A549 (cell line): ENCODE results near the gene RUSC1. TPM values are rescaled to one million over a fixed set of nuclear protein-coding genes. Genes with fewer than 3 reads are reported as not detected.

Experiments used
- ATAC-seq, 2 experiments: fragments of 200-7000 bp in 1 of 2; fragments of >200 bp in 1 of 2; cut with Nextera tagmentation in 1 of 2; cut with Tn5 transposase in 1 of 2; 3 replicates each; pipeline versions ENCODE4 v1.8.0 to v1.9.1; 2018 to 2020; ENCODE audit warnings: mild to moderate bottlenecking in 1 of 2, moderate library complexity in 1 of 2
- CTCF ChIA-PET: fragments of 300-600 bp; sonication (Branson Sonifier 250); formaldehyde crosslinking; extraction: SDS; loops from one replicate; lab custom pipeline; 2021; ENCODE audit warnings: antibody characterized with exemption, inconsistent platforms; lab: Yijun Ruan, JAX
- POLR2A ChIA-PET: fragments of 350-600 bp; formaldehyde crosslinking; extraction: SDS; loops from one replicate; lab custom pipeline; 2021; ENCODE audit warnings: antibody characterized with exemption, inconsistent platforms; lab: Yijun Ruan, JAX
- DNase-seq, 2 experiments: peaks; one replicate each; pipeline versions ENCODE4 v3.0.0 to v3.0.0-alpha.2; 2011 to 2016; ENCODE audit warnings: low read depth in 1 of 2, low spot score in 1 of 2
- FAIRE-seq: peaks from 2 replicates; lab custom pipeline; 2011; peaks lifted over from hg19 to GRCh38; lab: Jason Lieb, UNC
- H3K27ac ChIP-seq, 2 experiments: fragments of >200 bp; sonication (Bioruptor Twin); formaldehyde crosslinking; 3 replicates each; pipeline ENCODE4 v1.5.1; 2016 to 2017
- H3K4me1 ChIP-seq: fragments of >200 bp; sonication (Bioruptor Twin); formaldehyde crosslinking; 3 replicates; pipeline ENCODE4 v1.6.1; 2016
- H3K4me2 ChIP-seq: fragments of >200 bp; sonication (Bioruptor Twin); formaldehyde crosslinking; 3 replicates; pipeline ENCODE4 v1.6.1; 2016
- H3K4me3 ChIP-seq: fragments of >200 bp; sonication (Bioruptor Twin); formaldehyde crosslinking; 3 replicates; pipeline ENCODE4 v1.5.1; 2016
- H3K9me3 ChIP-seq: fragments of >200 bp; sonication (Bioruptor Twin); formaldehyde crosslinking; 3 replicates; pipeline ENCODE4 v1.6.1; 2016
- ATOH8 ChIP-seq: fragments of 250-450 bp; sonication (Bioruptor Pico); IDR thresholded peaks from 2 replicates; pipeline ENCODE4 v1.5.0; 2020; ENCODE audit warnings: low read depth, mild to moderate bottlenecking, moderate library complexity
- CEBPB ChIP-seq, 2 experiments: fragments of >200 bp in 1 of 2; sonication (Bioruptor Twin) in 1 of 2; formaldehyde crosslinking in 1 of 2; IDR thresholded peaks; 2 replicates each; pipeline ENCODE4 v1.6.1; 2012 to 2016
- ELK1 ChIP-seq: fragments of 150-350 bp; IDR thresholded peaks from 2 replicates; pipeline ENCODE4 v1.6.1; 2014; ENCODE audit warnings: low read depth, mild to moderate bottlenecking, low read length
- EP300 ChIP-seq, 2 experiments: fragments of >200 bp; sonication (Bioruptor Twin); formaldehyde crosslinking; IDR thresholded peaks; 2 replicates in 1 of 2; 3 replicates in 1 of 2; pipeline ENCODE4 v1.6.1; 2016 to 2017
- GATA3 ChIP-seq: IDR thresholded peaks from 2 replicates; pipeline ENCODE4 v1.6.1; 2012; ENCODE audit warnings: borderline replicate concordance
- HDAC2 ChIP-seq: fragments of 200-600 bp; sonication (generic); IDR thresholded peaks from 2 replicates; pipeline ENCODE4 v1.6.1; 2016
- HES2 ChIP-seq: fragments of >200 bp; sonication (Bioruptor Twin); formaldehyde crosslinking; IDR thresholded peaks from 2 replicates; pipeline ENCODE4 v1.6.1; 2016
- HOXA7 ChIP-seq: fragments of 250-450 bp; sonication (Bioruptor Pico); IDR thresholded peaks from 2 replicates; pipeline ENCODE4 v1.5.0; 2020; ENCODE audit warnings: mild to moderate bottlenecking, moderate library complexity
- JUN ChIP-seq, 2 experiments: fragments of >200 bp; sonication (Bioruptor Twin); formaldehyde crosslinking; IDR thresholded peaks; 2 replicates in 1 of 2; 3 replicates in 1 of 2; pipeline ENCODE4 v1.6.1; 2016 to 2017
- KDM1A ChIP-seq: fragments of 200-600 bp; sonication (generic); IDR thresholded peaks from 2 replicates; pipeline ENCODE4 v1.6.1; 2016; ENCODE audit warnings: low read depth, mild to moderate bottlenecking
- KDM5A ChIP-seq: fragments of 200-600 bp; sonication (generic); IDR thresholded peaks from 2 replicates; pipeline ENCODE4 v1.6.1; 2016; ENCODE audit warnings: antibody characterized with exemption, mild to moderate bottlenecking
- MAFK ChIP-seq: fragments of 450-650 bp; IDR thresholded peaks from 2 replicates; pipeline ENCODE4 v1.6.1; 2014; ENCODE audit not compliant: partially characterized antibody
- NPAS2 ChIP-seq: fragments of 250-450 bp; sonication (Bioruptor Pico); IDR thresholded peaks from 2 replicates; pipeline ENCODE4 v1.8.0; 2022; ENCODE audit warnings: mild to moderate bottlenecking, moderate library complexity, borderline replicate concordance
- PBX3 ChIP-seq: IDR thresholded peaks from 2 replicates; pipeline ENCODE4 v1.6.1; 2012
- POLR2A ChIP-seq: IDR thresholded peaks from 2 replicates; pipeline ENCODE4 v1.6.1; 2012; ENCODE audit warnings: mild to moderate bottlenecking, low read length
- REST ChIP-seq: fragments of 200-600 bp; sonication (generic); IDR thresholded peaks from 2 replicates; pipeline ENCODE4 v1.6.1; 2016; ENCODE audit warnings: antibody characterized with exemption, mild to moderate bottlenecking, moderate library complexity
- TFCP2L1 ChIP-seq: fragments of 250-450 bp; sonication (Bioruptor Pico); IDR thresholded peaks from 2 replicates; pipeline ENCODE4 v1.5.0; 2021; ENCODE audit warnings: mild to moderate bottlenecking
- TP53 ChIP-seq: fragments of 250-450 bp; sonication (Bioruptor Pico); IDR thresholded peaks from 2 replicates; pipeline ENCODE4 v1.5.0; 2021; ENCODE audit warnings: mild to moderate bottlenecking, moderate library complexity
- WGBS: methylation state at CpG from one replicate; pipeline ENCODE4 v1.1.6; 2017; ENCODE audit errors: missing lambda C conversion rate; 5-methylcytosine and 5-hydroxymethylcytosine counted together
- polyA plus RNA-seq, 4 experiments: library from polyadenylated mRNA; depleted of rRNA in 3 of 4; stranded (reverse); fragments of >200 nt; fragmentation: RNase III in 1 of 4; extraction: RNeasy Plus Mini Kit Qiagen cat#74134 plus additional on column Dnase treatment in 1 of 4; gene quantifications; 2 replicates in 3 of 4; 3 replicates in 1 of 4; pipeline ENCODE4 v1.2.3, GENCODE V29; 2011 to 2017
- TF ChIP-seq, protein P1 (sequence below): IDR thresholded peaks from 2 replicates; pipeline ENCODE4 v1.6.1; 2012; ENCODE audit warnings: low read depth, borderline replicate concordance
- TF ChIP-seq, protein P2 (sequence below): IDR thresholded peaks from 2 replicates; pipeline ENCODE4 v1.6.1; 2012

Gene RUSC1
- polyA plus RNA-seq, 2 of the 4 experiments (the other 2 are of a cell fraction): 27.8 to 32.2 TPM

DNA sequence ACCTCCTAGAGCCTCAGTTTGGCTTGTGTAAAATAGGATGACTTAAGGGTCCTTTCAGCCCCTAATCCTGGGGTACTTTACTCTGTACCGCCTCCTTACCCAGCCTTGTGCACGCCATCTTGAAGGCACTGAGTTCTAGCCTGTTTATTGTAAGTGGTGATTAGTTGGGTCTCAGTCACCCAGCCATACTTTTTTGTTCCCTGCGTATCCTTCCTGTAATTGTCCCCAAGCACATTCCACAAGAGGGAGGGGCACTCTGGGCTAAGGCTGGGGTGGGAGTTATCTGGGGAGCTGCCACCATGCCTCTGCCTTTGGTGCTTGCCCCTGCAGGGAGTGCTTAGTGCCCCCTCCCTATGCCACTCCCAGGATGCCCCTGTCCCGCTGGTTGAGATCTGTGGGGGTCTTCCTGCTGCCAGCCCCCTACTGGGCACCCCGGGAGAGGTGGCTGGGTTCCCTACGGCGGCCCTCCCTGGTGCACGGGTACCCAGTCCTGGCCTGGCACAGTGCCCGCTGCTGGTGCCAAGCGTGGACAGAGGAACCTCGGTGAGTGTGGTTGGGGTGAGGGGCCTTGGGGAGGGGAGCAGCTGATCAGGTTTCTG is 11.2 kb upstream of the RUSC1 start:
- 15% methylated on average over 9 of the region's 11 CpGs for WGBS
- POLR2A ChIA-PET: interaction anchor here (0.6 kb wide), 1 partner anchor 100 kb away, joined by 3 read pairs; no protein-coding TSS in a partner anchor
- FAIRE-seq: no peak
- peak; percentile 16 to 27; a peak in 4 of 6 replicates for ATAC-seq
- Histone ChIP-seq H3K4me2 (peak overlapping the region; percentile 100), H3K9me3 (no peaks in the 10 kb centered on the region), H3K27ac (peak overlapping the region; percentile 93 to 95), H3K4me3 (peak overlapping the region; percentile 97), H3K4me1 (peaks cover 27% of the 10 kb centered on the region)
- peak in 1 of 2 experiments; percentile 33 for DNase-seq
- CTCF ChIA-PET: interaction anchor here (0.6 to 5.9 kb wide), 3 partner anchors 13 to 59 kb away, joined by 3 to 41 read pairs (median 14); no protein-coding TSS in a partner anchor
- TF ChIP-seq JUN (IDR thresholded peaks at IDR 0.05) (0 out of 5 replicates have a peak, but pooled peaks of 1 of the 2 experiments have one; percentile 20), PBX3 (no peak)

GRCh38 chr1:155313261-155313660 is 7.4 kb upstream of the RUSC1 start:
- ATAC-seq: no peak
- H3K4me3 ChIP-seq: no peak overlapping the region
- FAIRE-seq: no peak
- no peak overlapping the region for H3K27ac ChIP-seq
- TF ChIP-seq HOXA7 (no peak), HES2 (no peak), GATA3 (no peak), HDAC2 (no peak), ELK1 (no peak), KDM1A (no peak), MAFK (no peak), POLR2A (no peak), NPAS2 (no peak), REST (no peak), EP300 (IDR thresholded peaks at IDR 0.05) (no peak), TFCP2L1 (CRISPR knock-in tag) (no peak)
- TF ChIP-seq, protein P1, sequence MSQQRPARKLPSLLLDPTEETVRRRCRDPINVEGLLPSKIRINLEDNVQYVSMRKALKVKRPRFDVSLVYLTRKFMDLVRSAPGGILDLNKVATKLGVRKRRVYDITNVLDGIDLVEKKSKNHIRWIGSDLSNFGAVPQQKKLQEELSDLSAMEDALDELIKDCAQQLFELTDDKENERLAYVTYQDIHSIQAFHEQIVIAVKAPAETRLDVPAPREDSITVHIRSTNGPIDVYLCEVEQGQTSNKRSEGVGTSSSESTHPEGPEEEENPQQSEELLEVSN: no peak
- TF ChIP-seq, all 56 proteins: peak for 0
- H3K4me1 ChIP-seq: peaks cover 7% of the 10 kb centered on the region; the same call in 2 of the 3 replicates
- ChIA-PET CTCF (interaction anchor here (1.0 to 5.9 kb wide), 6 partner anchors 9 to 63 kb away, joined by 3 to 41 read pairs (median 4); partner anchors contain the start of gene PKLR), POLR2A (interaction anchor here (0.6 kb wide), 1 partner anchor 41 kb away, joined by 4 read pairs; no protein-coding TSS in a partner anchor)
- no peak for DNase-seq
- H3K9me3 ChIP-seq: no peaks in the 10 kb centered on the region
- no peak overlapping the region for H3K4me2 ChIP-seq
- 91% methylated on average over 8 of the region's 8 CpGs for WGBS

- Histone ChIP-seq H3K9me3 (no peaks in the 10 kb centered on the region), H3K4me3 (no peak overlapping the region), H3K27ac (no peak overlapping the region), H3K4me2 (no peak overlapping the region), H3K4me1 (peaks cover 4% of the 10 kb centered on the region)
- FAIRE-seq (no peak), ATAC-seq (no peak), DNase-seq (no peak)
- ChIA-PET CTCF (interaction anchor here (1.0 to 3.9 kb wide), 8 partner anchors 12 to 123 kb away, joined by 3 to 29 read pairs (median 6); partner anchors contain the start of gene HCN3), POLR2A (interaction anchor here (0.6 kb wide), 1 partner anchor 60 kb away, joined by 3 read pairs; no protein-coding TSS in a partner anchor)
- 79% methylated on average over 3 of the region's 3 CpGs for WGBS
- TF ChIP-seq TP53 (CRISPR knock-in tag) (no peak), ATOH8 (CRISPR knock-in tag) (no peak), CEBPB (IDR thresholded peaks at IDR 0.05) (no peak), ELK1 (no peak), KDM5A (no peak)
- TF ChIP-seq, protein P2, sequence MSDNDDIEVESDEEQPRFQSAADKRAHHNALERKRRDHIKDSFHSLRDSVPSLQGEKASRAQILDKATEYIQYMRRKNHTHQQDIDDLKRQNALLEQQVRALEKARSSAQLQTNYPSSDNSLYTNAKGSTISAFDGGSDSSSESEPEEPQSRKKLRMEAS: no peak
- TF ChIP-seq, protein P1: no peak
Observed at GRCh38 chr1:155316922-155317321, 3.8 kb upstream of the RUSC1 start.
